ENCODE results near the gene ZNF236. TPM values are rescaled to one million over a fixed set of nuclear protein-coding genes. Genes with fewer than 3 reads are reported as not detected.
"Not testable (repeated sequence)": the region's sequence is repeated elsewhere in the genome, so short reads cannot be mapped to it uniquely, and the experiment has no call there.

Gene ZNF236
- total RNA-seq, 4 donors from 2014 or later, result 15.6 to 28.0 (median 20.6) TPM

GRCh38 chr18:77015169-77015568, 192.8 kb downstream of the ZNF236 start:
- H3K4me1 ChIP-seq, result peaks cover 24 to 31% of the 10 kb centered on the region in 2 donors
- intact Hi-C loops (cut with DNase I), result no loop called here
- no peaks in the 10 kb centered on the region for H3K9me3 ChIP-seq
- no peaks in the 10 kb centered on the region for H3K27me3 ChIP-seq
- H3K27ac ChIP-seq, result peak overlapping the region in 1 of 3 donors; percentile 91
- WGBS, 2 donors, result 90 to 93% methylated on average over 4 of the region's 4 CpGs
- H3K4me3 ChIP-seq (replicated peaks in 1 of 3), result no peak overlapping the region
- H3K36me3 ChIP-seq, result peaks cover 0 to 4% of the 10 kb centered on the region in 2 donors
- no peak for DNase-seq
- TF ChIP-seq POLR2A (IDR thresholded peaks at IDR 0.05) (no peak), CTCF (IDR thresholded peaks at IDR 0.05) (no peak)

GRCh38 chr18:77015771-77016710, 193.7 kb downstream of the ZNF236 start:
- WGBS, 2 donors, result 87 to 89% methylated on average over 16 of the region's 16 CpGs
- peak overlapping the region in 2 of 3 donors; percentile 21 to 57 for H3K27ac ChIP-seq
- intact Hi-C loops (cut with DNase I), result no loop called here

GRCh38 chr18:77016936-77017335, 194.6 kb downstream of the ZNF236 start:
- H3K27ac ChIP-seq, result peak overlapping the region; percentile 21 to 57 (median 33)
- intact Hi-C loops (cut with DNase I), result no loop called here

More at GRCh38 chr18:77015771-77016710, 193.7 kb downstream of the ZNF236 start:
- Histone ChIP-seq H3K4me1 (peaks cover 24 to 31% of the 10 kb centered on the region in 2 donors), H3K36me3 (peaks cover 0 to 4% of the 10 kb centered on the region in 2 donors), H3K27me3 (no peaks in the 10 kb centered on the region), H3K9me3 (no peaks in the 10 kb centered on the region), H3K4me3 (replicated peaks in 1 of 3) (no peak overlapping the region)
- DNase-seq, result no peak
- no peak for TF ChIP-seq POLR2A (IDR thresholded peaks at IDR 0.05)
- TF ChIP-seq CTCF (IDR thresholded peaks at IDR 0.05), result no peak

GRCh38 chr18:77017355-77017754, 195.0 kb downstream of the ZNF236 start:
- H3K9me3 ChIP-seq, result no peaks in the 10 kb centered on the region
- H3K27ac ChIP-seq, result peak overlapping the region; percentile 21 to 57 (median 33)
- H3K4me3 ChIP-seq (replicated peaks in 1 of 3), result no peak overlapping the region
- DNase-seq, result peak; percentile 57 to 70
- intact Hi-C loops (cut with DNase I), result no loop called here
- no peaks in the 10 kb centered on the region for H3K27me3 ChIP-seq
- peaks cover 0 to 4% of the 10 kb centered on the region in 2 donors for H3K36me3 ChIP-seq
- WGBS, 2 donors, result 17 to 48% methylated on average over 4 to 6 of the region's 6 CpGs
- TF ChIP-seq POLR2A (IDR thresholded peaks at IDR 0.05) (no peak), CTCF (IDR thresholded peaks at IDR 0.05) (no peak)
- H3K4me1 ChIP-seq, result peaks cover 24 to 31% of the 10 kb centered on the region in 2 donors

More at GRCh38 chr18:77016936-77017335, 194.6 kb downstream of the ZNF236 start:
- no peak overlapping the region for H3K4me3 ChIP-seq (replicated peaks in 1 of 3)
- TF ChIP-seq POLR2A (IDR thresholded peaks at IDR 0.05) (no peak), CTCF (IDR thresholded peaks at IDR 0.05) (no peak)
- 76 to 94% methylated on average over 7 to 15 of the region's 16 CpGs for WGBS, 2 donors
- DNase-seq, result peak; percentile 25 to 28
- peaks cover 24 to 31% of the 10 kb centered on the region in 2 donors for H3K4me1 ChIP-seq
- H3K9me3 ChIP-seq, result no peaks in the 10 kb centered on the region
- H3K27me3 ChIP-seq, result no peaks in the 10 kb centered on the region
- peaks cover 0 to 4% of the 10 kb centered on the region in 2 donors for H3K36me3 ChIP-seq

GRCh38 chr18:77018650-77019049, 196.3 kb downstream of the ZNF236 start:
- H3K4me3 ChIP-seq (replicated peaks in 1 of 3); intact Hi-C loops (cut with DNase I); H3K27ac ChIP-seq; H3K27me3 ChIP-seq; H3K36me3 ChIP-seq; H3K9me3 ChIP-seq; DNase-seq: not testable (repeated sequence)
- peaks cover 17 to 22% of the 10 kb centered on the region in 2 donors for H3K4me1 ChIP-seq
